GM19238 (cell line): Measurements from ENCODE around the gene SYTL1.
A peak's percentile ranks its signal among the peaks of the same experiment; 100 is the strongest.

ENCODE experiments used
- DNase-seq: peaks from one replicate; pipeline ENCODE4 v3.0.0; 2011; ENCODE audit warnings: low spot score; ENCODE audit not compliant: insufficient read length

Gene SYTL1

DNA sequence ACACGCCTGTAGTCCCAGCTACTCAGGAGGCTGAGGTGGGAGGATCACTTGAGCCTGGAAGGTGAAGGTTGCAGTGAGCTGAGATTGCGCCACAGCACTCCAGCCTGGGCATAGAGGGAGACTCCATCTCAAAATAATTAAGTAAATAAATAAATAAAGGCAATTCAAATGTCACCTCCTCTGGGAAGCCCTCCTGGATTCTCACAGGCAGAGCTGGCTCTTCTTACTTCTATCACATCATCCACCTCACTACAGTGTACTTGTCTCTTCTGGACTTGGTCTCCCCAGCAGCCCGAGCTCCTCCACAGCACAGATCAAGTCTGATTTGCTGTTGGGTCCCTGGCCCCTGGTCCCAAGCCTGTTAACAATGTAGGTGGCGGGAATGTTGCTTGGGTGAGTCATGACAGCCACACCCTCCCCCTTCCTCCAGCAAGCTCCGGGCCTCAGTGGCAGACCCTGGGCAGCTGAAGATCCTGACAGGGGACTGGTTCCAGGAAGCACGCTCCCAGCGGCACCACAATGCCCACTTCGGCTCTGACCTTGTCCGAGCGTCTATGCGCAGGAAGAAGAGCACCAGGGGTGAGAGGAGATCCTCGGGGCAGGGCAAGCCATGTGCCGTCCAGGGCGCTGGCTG lies 5.3 kb downstream of the SYTL1 start:
- no peak for DNase-seq

DNA sequence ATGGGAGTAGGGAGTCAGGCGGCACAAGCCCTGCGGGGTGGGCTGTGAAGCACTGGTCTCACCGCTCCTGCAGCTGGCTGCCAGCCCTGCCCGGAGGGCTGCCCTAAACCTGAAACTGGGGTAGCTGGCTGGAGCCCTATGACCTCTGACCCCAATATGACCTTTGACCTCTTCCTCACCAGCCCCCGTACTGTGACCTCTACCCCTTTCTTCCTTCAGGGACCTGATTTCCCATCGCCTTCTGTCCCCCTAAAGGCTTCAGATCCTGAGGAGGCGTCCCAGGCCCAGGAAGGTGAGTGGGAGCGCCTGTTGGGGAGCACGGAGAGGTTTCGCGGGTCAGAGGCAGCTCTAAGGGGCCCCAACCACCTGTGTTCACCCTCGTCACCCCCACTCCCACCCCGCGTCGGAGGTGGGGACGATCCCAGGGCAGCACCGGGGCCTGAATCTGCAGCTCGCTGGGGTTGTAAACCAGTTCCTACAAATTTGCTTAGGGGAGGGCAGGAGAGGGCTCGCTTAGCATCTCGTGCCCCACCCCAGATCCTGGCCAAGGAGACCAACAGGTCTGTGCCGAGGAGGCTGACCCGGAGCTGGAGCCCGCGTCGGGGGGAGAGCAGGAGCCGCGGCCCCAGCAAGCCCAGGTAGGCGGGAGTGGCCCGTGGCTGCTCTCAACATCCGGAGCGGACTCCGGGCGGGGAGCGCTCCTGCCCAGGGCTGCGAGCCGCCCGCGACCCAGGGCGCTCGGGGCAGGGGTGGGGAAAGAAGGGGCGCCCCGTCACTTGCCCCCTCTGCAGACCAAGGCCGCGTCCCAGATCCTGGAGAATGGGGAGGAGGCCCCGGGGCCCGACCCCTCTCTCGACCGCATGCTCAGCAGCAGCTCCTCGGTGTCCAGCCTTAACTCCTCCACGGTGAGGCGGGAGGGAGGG lies 7.3 kb downstream of the SYTL1 start:
- DNase-seq = no peak

DNA sequence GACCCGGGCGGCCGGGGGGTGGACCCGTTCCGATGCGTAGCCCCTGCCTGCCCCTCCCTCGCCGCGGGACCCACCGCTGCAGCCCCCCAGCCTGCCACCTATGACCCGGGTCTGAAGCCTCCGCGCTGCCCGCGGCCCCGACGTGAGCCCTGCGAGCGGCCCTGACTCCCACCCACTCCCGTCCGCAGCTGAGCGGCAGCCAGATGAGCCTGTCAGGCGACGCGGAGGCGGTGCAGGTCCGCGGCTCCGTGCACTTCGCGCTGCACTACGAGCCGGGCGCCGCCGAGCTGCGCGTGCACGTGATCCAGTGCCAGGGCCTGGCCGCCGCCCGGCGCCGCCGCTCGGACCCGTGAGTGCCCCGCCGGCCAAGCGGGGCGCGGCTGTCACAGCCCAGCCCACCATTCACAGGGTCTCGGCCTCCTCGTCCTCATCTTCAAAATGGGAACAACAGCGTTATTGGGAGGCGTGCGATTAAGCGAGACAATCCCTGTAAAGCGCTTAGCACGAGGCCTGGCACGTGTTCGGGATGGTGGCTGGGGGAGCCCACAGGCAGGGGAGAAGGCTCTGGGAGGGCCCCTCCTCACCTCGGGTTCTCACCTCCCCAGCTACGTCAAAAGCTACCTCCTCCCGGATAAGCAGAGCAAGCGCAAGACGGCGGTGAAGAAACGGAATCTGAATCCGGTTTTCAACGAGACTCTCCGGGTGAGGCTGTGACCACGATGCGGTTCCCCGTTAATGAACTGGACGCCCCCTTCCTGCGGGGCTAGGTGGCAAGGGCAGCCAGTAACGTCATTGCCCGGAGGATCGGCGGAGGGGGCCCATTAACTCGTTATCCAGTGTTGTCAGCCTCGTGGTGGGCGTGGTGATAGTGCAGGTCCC lies 8.2 kb downstream of the SYTL1 start:
- DNase-seq = no peak

DNA sequence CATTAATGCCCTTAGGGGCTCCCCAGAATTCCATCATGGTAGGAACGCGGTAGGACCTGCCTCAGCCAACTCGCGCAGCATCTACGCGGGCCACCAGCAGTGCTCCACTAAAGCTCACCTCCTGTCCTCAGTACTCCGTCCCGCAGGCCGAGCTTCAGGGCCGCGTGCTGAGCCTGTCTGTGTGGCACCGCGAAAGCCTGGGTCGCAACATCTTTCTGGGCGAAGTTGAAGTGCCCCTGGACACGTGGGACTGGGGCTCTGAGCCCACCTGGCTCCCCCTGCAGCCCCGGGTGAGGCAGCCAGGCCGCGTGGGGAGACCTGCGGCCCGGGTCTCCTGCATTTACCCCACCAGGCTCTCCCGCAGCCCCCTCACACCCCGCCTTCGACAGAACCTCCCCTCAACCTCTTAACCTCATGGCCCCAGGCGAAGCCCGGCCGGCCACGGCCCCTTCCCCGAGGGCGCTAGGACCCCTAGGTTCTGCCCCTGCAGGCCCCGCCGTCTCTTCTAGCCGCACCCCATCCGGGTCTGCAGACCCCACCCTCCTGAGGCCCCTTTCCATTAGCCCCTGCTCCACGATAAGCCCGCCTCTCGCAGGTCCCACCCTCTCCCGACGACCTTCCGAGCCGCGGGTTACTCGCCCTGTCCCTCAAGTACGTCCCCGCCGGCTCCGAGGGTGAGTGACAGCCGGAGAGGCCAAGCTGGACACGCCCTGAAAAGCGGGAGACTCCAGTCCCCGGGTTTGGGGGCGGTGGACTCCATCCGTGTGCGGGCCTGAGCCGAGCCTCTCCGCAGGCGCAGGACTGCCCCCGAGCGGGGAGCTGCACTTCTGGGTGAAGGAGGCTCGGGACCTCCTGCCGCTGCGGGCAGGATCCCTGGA lies 9.1 kb downstream of the SYTL1 start:
- no peak for DNase-seq

DNA sequence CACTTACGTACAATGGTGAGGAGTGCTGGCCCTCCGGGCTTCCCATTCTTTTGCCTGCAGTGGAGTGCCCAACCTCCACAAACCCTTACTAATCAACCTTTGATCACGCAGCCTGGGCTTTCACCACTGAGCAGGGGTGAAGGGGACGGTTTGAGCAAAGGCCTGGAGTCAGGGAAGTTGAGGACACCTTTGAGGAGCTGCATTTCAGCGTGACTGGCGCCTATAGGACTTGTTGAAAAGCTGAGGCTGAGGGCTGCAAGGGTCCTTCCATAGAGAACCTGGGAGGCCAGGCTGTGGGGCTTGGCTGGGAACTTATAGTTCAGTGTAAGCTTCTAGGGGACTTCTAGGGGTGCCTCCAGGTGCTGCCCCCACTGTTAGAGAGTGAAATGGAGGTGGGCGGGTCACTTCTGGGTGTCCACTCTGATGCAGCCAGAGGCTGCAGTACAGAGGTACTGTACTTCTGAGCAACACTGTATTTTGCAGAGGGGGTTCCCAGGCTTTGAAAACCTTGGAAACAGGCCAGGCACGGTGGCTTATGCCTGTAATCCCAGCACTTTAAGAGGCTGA lies 9.8 kb downstream of the SYTL1 start:
- DNase-seq = no peak

DNA sequence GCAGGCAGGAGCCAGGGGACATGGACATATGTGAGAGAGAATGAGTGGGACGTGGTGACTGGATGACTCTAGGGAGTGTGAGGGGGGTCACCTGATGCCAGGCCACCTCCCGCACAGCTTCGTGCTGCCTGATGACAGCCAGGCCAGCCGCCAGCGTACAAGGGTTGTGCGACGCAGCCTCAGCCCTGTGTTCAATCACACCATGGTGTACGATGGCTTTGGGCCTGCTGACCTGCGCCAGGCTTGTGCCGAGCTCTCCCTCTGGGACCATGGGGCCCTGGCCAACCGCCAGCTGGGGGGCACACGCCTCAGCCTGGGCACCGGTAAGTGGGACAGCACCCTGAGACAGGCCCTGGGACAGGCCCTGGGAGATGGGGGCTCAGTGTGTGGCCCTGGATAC lies 11.3 kb downstream of the SYTL1 start:
- DNase-seq = no peak

DNA sequence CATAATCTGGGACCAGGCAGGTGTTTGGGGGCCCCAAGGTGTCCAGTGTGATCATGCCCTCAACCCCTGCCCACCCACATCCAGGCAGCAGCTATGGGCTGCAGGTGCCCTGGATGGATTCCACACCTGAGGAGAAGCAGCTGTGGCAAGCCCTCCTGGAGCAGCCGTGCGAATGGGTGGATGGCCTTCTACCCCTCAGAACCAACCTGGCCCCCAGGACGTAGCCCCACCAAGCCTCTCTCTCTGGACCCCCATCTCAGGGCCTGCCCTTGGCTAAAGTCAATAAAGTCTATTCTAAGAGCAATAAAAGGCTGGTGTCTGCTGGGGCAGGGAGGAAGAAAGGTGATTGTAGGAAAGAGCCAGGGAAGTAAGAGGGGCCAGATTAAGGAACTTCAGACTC lies 11.8 kb downstream of the SYTL1 start:
- DNase-seq = no peak

DNA sequence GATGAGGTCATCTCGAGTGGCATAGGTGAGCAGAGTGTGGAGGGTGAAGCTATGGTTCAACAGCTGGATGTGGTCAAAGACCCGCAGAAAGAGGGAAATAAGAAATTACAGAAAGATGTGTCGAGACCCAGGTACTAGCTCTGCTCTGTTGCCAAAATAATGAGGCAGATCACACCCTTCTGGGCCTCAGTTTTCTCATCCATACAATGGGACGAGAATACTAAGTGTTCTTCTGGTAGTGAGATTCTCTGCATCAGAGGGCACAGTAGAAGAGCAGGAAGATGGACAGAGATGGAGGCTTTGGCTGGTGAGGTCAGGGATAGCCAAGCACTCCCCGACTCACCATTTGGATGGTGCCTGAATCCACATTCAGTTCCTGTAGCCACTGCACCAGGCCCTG lies 13.9 kb downstream of the SYTL1 start:
- DNase-seq = no peak

DNA sequence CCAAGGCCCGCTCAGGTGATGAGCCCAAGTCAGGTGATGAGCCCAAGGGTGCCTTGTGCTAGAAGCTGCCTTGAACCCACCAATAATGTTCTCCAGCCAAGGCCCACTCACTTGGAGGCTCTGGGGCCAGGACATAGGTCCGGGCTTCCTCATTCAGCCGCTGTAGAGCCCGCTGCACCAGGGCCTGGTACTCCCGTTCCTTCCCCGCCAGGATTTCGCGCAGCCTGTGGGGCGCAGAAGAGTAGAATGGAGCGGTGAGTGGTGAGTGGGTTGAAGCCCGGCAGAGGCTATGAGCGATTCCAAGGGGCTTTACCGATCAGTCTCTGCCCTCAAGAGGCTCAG lies 14.4 kb downstream of the SYTL1 start:
- DNase-seq = no peak

DNA sequence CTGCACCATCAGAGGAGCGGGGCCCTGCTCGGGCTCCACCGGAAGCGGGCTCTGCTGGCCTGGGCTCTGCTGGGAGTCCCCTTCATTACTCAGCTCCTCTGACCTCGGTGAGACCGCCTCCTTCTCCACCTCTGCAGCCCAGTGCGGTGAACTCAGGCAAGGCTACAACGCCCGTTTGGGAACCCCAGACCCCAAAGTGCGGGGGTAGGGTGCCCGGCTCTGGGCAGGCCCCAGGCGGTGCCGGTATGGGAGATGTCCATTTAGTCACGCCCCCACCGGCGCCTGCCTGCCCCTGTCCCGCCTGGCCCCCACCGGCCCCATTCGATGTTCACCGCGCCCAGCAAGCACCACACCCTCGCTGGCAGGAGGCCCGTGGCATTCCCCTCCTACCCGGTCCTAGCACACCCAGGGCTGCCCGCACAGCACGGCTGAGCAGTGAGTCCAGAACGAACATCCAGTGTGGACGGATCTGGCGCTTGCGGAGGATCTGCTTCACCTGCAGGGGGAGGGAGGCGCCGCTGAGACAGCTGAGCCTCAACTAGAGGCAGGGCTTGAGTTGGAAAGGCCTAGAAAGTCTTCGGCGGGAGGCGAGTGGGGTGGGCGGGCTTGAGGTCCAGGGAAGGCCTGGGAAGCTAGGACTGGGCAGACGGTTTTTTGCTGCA lies 14.9 kb downstream of the SYTL1 start:
- DNase-seq = no peak

DNA sequence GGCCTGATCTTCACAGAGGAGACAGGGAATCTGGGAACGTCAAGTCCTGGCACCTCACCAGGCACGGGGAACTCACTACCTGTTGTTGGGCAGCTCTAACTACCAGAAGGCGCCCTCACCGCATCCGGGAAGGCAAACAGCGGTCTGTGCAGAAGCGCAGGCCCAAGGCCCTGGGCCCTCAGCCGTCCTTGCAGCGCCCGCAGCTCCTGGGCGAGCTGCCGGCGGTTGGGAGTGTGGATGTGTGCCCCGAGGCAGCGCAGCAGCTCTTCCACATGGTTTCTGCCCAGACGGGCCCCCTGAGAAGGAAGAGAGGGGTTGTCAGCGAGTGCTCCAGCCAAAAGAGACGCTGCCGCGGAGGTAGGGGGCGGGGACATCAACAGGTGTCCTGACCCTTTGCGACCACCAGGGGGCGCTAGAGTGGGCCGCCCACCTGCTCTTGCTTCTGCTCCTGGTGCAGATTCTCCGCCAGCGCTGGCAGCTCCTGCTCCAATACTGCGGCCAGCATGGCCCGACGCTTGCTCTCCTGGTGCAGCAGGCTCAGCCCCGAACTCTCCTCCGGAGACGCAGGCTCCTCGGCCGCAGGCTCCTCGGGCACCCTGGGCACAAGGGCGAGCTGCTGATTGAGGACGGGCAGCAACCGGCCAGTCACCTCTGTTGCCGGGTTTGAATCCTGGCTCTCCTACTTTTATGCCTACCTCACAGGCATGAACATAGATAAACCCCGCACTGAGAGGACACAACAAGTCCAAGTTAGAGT lies 15.6 kb downstream of the SYTL1 start:
- DNase-seq = peak; percentile 96

DNA sequence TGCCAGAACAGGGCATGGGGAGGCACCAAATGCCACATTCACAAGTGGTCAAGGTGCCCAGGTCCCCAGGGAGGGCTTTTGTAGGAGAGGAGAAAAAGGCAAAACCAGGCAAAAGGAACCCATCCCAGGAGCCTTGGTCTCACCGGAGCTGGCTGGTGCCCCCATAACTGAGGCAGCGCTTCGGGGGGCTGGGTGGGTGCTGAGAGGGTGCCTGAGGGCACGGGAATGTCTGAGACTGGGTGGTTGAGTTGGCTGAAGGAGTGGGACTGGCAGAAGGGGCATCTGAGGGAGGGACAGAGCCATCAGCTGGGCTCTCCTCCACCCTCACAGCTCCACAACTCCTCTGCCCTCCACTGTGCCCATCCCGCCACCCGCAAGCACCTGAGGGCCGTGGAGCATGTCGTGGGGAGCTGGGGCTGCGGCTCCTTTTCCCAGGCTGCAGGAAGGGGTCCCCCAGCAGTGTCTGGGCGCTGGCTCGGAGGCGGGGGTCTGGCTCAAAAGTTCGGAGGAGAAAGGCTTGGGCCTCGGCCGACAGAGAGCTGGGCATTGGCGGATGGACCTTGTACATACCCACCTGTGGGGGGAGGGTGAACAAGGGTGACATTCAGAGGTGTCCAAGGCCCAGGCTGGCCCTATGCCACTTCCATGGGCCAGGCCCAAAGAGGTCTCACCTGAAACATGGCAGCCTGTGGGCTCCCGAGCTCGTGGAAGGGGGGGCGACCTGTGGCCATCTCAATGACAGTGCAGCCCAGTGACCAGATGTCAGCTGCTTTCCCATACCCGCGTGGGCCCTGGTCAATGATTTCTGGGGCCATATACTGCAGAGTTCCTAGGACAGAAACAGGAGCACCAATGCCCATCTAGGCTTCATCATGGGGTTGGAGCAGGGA lies 16.5 kb downstream of the SYTL1 start:
- DNase-seq = no peak

DNA sequence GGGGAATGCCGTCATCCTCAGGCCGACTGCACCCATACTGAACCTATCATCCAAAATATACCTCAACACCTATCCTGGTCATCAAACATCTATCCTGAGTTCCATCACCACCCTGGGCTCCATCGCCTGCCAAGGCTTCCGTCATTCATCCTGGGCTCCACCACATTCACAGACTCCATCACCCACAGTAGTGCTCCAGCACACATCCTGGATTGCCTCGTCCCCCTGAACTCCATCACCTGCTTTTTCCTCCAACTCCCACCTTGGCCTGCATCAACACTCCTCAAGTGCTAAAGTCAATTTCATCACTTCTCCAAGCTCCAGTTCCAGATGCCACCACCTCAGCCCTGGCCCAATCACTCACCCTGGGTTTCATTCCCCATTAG lies 17.1 kb downstream of the SYTL1 start:
- no peak for DNase-seq

DNA sequence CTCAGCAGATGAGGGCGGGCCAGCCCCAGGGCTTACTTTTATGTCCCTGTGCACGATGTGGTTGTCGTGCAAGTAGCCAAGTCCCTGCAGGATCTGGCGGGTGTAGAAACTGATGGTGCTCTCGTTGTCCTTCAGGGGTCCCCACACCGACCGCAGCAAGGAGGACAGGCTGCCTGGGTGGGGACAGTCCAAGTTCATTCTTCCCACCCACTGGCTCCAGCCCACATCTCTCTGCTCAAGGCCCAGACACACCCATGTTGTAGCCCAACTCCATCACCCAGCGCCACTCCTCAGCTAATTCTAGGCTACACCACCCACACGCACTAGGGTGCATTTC lies 18.0 kb downstream of the SYTL1 start:
- DNase-seq = no peak

DNA sequence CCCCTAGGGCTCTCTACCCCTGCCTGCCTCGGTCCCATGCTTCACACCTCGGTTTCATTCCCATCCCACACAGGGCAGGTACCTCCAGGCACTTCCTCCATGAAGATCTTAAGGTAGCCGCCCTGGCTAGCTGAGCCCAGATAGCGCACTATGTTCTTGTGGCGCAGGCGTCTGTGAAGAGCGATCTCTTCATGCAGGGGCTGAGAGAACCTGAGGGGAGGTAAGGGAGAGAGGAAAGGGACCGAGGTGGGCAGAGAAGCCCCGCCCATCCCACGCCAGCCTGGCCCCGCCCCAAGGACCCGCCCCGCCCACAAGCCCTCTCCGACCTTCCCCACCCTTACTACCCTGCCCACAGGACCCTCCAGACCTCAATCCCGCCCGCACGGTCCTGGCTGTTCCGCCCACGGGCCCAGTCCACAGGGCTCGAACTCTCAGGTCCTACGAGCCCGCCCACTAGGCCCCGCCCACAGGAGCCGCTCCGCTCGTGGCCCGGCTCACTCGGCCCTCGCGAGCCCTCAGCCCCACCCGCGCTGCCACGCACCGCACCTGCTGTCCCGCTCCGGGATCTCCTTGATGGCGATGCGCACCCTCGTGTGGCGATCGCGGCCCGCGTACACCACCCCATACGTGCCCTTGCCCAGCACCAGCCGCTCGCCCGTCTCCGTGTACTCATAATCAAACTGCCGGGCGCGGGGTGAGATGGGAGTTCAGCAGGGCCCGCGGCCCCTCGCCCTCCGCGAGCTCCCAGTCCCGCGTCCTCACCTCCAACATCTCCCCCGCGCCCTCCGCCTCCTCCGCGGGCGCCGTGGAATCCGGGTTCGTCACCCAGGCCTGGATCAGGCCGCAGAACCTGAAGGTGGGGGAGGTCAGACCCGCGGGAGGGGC lies 18.6 kb downstream of the SYTL1 start:
- no peak for DNase-seq

DNA sequence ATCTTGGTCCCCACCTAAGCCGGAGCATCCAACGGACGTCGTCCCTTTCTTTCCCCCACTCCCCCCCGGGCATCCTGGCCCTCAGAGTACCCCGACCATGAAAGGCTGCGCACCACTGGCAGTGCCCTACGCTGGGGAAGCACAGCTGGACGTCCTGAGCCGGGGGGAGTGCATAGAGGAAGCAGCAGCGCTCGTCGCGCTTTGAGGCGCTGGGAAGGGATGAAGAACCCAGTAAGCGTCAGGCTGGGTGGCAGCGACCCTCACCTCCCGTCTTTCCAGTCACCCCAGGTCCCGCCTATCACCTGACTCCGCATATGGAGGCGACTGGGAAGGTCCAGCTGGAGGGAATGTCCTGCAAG lies 19.2 kb downstream of the SYTL1 start:
- no peak for DNase-seq

DNA sequence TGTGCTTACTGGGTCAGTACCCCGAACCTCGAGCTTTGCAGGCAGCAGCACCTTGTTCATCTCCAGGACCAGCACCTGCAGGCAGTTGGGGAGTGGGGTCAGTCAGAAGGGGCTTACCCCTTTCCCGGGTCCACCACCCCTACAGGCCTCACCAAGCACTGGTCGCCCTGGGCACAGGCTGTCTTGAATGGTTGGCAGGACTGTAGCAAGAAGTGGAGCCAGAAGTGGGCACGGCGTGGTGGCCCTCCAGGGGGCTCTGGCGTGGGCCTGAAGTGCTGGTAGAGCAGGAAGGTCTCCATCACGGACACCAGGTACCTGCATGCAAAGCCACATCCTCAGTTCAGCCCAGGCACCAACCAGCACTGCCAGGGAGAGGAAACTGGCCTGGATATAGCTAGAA lies 19.7 kb downstream of the SYTL1 start:
- DNase-seq = no peak
